ENCODE measurements around the gene ADAMTS2.

Gene ADAMTS2

GRCh38 chr5:179187681-179188575, 157.3 kb downstream of the ADAMTS2 start:
- DNase-seq: no peak

GRCh38 chr5:179187229-179187678, 158.0 kb downstream of the ADAMTS2 start:
- DNase-seq: no peak

- DNase-seq: no peak
Measured at GRCh38 chr5:179186801-179187200, 158.5 kb downstream of the ADAMTS2 start.

GRCh38 chr5:179185941-179186411, 159.3 kb downstream of the ADAMTS2 start:
- no peak for DNase-seq

- no peak for DNase-seq
Measured at GRCh38 chr5:179185256-179185940, 159.9 kb downstream of the ADAMTS2 start.

- no peak for DNase-seq
Measured at GRCh38 chr5:179184521-179185050, 160.7 kb downstream of the ADAMTS2 start.

- no peak for DNase-seq
Measured at GRCh38 chr5:179183481-179183880, 161.8 kb downstream of the ADAMTS2 start.

- DNase-seq: no peak
Measured at GRCh38 chr5:179182601-179183000, 162.7 kb downstream of the ADAMTS2 start.

GRCh38 chr5:179181988-179182387, 163.3 kb downstream of the ADAMTS2 start:
- peak; percentile 2 for DNase-seq

GRCh38 chr5:179180921-179181645, 164.2 kb downstream of the ADAMTS2 start:
- DNase-seq: no peak

GRCh38 chr5:179180061-179180610, 165.1 kb downstream of the ADAMTS2 start:
- DNase-seq: no peak

GRCh38 chr5:179177711-179178575, 167.3 kb downstream of the ADAMTS2 start:
- DNase-seq: no peak

GRCh38 chr5:179176571-179177230, 168.6 kb downstream of the ADAMTS2 start:
- no peak for DNase-seq

- DNase-seq: no peak
Measured at GRCh38 chr5:179176166-179176565, 169.1 kb downstream of the ADAMTS2 start.

GRCh38 chr5:179171816-179172745, 173.2 kb downstream of the ADAMTS2 start:
- DNase-seq: no peak

- no peak for DNase-seq
Measured at GRCh38 chr5:179171251-179171815, 173.9 kb downstream of the ADAMTS2 start.

- no peak for DNase-seq
Measured at GRCh38 chr5:179170606-179171005, 174.7 kb downstream of the ADAMTS2 start.

GRCh38 chr5:179169836-179170235, 175.4 kb downstream of the ADAMTS2 start:
- DNase-seq: no peak

GRCh38 chr5:179168664-179169063, 176.6 kb downstream of the ADAMTS2 start:
- no peak for DNase-seq

Data from KG1 (cell line).